UCSD-AML1 (cell line): Measurements from ENCODE around the gene KLC1.

ENCODE experiments used
- DNase-seq: peaks from one replicate; lab custom pipeline; 2025; ENCODE audit not compliant: unreplicated experiment; lab: John Stamatoyannopoulos, UW

KLC1 gene

DNA sequence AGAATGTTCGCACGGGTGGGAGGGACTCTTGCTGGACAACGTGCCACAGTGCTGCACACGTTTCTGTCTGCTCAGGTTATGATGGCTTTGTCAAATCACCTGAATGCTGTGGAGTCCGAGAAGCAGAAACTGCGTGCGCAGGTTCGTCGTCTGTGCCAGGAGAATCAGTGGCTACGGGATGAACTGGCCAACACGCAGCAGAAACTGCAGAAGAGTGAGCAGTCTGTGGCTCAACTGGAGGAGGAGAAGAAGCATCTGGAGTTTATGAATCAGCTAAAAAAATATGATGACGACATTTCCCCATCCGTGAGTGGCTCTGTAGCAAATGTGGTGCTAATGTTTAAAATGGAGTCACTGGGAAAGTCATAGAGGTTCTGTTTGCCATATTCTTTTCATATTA is 28.5 kb downstream of the KLC1 start:
- no peak for DNase-seq

DNA sequence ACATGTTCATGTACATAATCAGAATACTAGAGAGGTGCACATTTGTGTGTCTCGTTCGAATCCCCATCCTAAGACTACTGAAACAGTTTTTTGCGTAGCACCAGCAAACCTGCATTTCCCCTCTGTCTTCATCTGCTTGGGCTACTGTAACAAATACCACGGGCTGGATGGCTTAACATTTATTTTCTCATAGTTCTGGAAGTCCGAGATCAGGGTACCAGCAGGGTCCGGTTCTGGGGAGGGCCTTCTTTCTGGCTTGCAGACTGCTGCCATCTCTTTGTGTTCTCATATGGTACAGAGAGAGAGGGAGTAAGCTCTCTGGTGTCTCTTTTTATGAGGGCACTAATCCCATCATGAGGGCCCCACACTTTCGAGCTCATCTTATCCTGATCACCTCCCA is 30.6 kb downstream of the KLC1 start:
- DNase-seq = no peak

- DNase-seq = no peak
These were observed 33.0 kb downstream of the KLC1 start for GRCh38 chr14:103662029-103662428.

DNA sequence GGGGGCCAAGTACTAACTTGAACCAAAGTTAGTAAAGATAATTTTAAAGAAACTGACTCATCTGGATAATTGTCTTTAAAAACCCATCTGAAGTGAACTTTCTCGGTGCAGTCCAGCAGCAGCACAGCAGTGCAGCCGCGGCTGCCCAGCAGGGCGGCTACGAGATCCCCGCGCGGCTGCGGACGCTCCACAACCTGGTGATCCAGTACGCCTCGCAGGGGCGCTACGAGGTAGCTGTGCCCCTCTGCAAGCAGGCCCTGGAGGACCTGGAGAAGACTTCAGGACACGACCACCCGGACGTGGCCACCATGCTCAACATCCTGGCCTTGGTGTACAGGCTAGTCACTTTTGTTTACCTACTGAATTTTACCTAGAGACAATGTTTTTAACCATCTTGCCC is 33.6 kb downstream of the KLC1 start:
- DNase-seq = no peak

DNA sequence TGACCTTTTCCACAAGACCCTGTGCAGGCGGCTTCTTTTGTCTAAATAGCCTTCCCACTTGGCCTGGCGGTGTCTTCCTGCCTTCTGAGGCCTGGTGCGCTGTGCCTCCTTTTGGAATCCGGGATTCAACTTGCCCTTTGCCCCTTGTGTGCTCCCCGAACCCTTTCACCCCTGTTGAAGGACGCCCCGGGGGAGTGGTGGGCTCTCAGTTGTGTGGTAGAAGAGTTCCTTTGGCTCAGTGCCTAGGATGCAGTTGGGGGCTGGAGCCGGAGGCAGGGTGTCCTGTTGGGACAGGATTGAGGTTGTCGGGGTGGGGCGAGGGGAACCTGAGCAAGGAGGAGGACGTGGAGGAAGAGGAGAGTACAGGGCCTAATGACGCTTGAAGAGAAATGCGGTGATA is 34.5 kb downstream of the KLC1 start:
- DNase-seq = no peak

GRCh38 chr14:103667671-103668070 is 38.7 kb downstream of the KLC1 start:
- no peak for DNase-seq

- no peak for DNase-seq
These were observed 39.1 kb downstream of the KLC1 start for GRCh38 chr14:103668117-103668516.

- no peak for DNase-seq
These were observed 40.4 kb downstream of the KLC1 start for GRCh38 chr14:103669370-103669769.

DNA sequence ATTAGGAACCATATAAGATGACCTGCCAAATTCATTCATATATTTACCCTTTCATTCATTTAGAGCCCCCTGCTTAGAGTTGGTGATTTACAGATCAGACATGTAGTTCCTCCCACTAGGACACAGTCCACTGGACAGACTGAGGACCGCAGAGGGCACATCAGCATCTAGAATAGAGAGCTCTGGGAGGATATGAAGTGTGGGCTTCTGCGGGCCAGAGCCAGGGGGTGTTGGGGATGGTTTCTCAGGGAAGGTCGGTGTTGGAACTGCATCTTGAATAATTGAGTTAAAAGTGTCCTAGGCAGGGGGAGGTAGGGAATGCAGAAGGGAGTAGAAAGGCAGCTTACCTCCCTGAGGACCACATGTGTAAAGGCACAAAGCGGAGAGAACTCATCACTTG is 42.9 kb downstream of the KLC1 start:
- no peak for DNase-seq

DNA sequence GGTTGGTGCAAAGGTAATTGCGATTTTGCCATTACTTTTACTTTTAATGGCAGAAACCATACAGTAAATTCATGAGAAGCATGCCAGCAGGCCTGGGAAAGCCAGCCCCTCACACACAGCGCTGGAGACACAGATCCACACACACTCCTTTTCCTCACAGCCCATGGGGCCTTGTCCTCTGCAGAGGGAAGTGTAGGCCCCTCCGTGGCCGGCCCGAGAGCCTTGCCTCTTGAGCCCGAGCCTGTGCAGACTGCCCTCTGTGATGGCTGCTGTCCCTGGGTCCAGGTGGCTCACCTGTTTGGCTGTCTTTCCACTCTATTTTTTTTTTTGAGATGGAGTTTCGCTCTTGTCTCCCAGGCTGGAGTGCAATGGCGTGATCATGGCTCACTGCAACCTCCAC is 46.9 kb downstream of the KLC1 start:
- DNase-seq = no peak

GRCh38 chr14:103676881-103677675 is 48.1 kb downstream of the KLC1 start:
- DNase-seq = no peak

- DNase-seq = peak; percentile 70
These were observed 50.3 kb downstream of the KLC1 start for GRCh38 chr14:103679351-103679750.

DNA sequence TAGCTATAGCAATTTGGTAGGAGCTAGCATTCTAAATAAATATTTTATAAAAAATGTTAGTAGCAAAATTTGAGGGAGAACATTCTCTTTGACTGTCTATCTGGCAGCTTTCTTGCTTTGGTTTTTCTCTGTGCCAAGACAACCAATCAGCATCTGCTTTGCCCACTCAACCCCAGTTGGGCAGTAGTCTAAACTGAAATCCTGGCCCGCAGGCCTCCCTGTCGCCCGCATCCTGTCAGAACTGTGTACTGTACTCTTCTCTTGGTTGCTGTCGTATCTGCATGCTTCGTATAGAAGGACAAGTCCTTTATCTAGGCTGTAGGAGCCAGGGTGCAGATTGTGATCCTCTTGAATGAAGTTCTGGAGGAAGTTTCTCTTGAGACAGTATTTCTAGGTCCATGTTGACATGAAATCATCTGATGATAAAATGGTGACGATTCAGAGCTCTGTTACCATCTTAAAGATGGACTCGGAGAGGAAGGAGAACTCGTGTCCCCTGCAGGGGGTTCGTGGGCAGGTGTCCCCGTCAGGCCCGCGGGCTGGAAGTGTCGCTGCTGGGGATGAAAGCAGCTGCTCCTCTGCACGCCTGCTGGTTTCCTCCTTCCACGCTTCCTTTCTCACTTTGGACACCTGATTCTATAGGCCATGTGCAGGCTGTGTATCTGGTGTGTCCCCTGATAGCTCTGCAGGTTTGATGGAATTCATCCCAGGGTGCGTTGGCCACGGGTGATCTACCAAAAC is 51.6 kb downstream of the KLC1 start:
- DNase-seq = no peak

DNA sequence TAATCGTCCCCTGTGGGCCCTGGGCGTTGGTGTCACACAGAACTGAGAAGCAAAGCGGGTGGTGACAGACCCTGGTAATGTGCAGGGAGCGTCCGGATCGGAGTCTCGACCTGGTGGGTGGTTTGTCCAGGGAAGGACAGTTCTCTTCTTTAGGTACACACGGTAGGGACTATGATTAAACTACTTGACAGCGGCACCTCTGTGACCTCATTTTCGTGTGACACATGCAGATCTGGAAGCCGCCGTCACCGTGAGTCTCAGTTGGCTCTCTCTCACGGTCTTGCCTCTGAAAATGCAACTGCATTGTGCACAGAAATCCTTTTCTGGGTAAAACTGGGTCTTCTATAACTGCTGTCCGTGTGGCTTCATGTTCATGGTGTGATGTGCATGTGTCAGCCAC is 54.1 kb downstream of the KLC1 start:
- DNase-seq = no peak

DNA sequence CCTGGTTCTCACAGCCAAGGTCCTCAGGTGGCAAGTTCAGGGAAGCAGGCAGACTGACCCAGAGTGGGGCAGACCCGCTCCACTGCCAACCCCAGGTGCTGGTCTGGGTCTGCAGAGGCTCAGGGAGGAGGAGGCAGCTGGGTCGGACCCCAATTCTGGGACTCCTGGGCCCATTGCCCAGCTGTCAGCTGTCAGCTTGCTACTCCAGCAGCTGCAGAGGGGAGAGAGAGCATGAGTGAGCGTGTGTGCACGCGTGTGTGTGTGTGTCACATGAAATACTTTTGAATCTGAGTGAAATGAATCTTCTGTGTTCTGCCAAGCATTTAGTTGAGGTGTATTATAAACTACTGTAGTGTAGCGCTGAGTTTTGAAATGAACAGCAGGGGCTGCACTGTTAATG is 55.5 kb downstream of the KLC1 start:
- no peak for DNase-seq

DNA sequence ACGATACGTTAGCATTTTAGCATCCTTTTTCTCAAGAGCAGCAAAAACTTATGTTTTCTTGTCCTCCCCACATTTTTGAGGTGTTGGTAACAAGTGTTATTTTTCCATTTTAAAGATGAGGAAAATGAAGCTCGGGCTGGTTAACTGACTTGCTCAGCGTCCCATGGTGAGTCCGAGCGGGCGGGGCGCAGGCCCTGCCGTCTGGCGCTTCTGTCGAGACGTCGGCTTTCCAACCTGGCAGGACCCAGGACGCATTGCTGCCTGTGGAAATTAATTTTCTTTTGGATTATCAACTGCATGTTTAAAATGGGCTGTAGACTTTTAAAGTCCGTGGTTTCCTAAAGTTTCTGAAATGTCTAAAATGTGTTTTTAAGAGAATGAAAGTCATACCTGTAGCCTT is 55.9 kb downstream of the KLC1 start:
- no peak for DNase-seq

DNA sequence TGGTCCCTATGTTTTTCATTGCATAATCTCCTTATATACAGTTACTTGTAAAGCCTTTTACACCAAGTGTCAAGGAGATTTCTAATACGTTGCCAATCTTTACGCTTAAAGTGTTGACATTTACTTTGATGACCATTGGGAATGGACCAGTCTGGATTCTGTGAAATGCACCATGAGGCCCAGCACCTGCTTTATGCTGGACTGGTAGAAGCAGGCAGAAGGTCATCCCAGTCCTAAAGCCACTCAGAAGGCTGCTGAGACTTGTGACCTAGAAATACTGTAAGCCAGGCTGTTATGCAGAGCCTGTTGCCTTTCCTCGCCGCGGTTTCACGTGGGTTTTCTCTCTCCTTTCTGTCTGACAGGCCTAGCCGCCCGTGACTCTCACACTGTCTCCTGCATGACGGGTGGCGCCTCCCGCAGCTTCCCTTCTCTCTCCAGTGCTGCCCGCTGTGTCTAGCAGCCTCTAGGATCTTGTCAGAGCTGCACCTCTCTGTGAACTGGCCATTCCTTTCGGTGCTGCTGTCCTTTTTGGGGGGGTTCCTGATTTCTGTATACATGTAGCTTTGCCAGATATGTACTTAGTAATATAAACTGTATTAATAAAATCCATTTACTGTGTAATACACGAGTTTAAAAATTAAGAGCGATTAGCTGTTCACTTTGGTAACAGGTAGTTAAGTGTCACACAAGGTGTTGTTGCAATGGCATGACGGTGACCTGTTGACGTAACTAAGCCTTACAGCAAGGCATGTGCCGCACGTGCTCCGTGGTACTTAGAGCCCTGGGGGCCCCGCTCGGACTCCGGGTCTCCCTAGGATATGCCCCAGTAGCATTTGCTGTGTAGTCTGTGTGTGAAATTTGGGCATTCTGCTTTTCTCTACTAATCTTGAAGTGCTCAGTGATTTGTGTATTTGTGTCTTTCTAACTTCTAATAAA is 56.5 kb downstream of the KLC1 start:
- no peak for DNase-seq

DNA sequence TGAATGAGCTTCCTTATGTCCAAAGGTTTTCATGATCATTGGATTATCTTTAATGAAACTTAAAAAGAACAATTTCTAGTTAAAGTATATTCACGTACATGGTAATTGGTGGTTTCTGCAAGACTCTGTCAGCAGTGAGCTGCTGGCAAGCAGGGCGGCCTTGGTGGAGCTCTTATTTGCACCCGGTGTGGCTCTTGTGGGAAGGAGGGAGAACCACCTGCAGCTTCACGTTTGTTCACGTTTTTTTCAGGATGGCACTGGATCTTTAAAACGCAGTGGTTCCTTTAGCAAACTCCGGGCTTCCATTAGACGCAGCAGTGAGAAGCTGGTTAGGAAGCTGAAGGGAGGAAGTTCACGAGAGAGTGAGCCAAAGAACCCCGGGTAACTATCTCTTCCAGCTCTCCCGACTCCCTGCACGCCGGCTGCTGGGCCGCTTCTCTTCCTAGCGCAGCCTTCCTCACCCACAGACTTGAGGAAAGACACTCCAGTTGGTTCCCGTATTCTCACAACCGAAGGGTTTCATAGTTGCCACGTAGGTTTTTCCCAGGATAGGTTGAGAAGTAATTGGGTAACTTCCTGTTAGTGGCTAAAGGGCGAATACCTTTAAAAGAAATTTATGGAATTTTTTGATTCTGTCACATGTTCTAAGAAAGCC is 57.9 kb downstream of the KLC1 start:
- no peak for DNase-seq

DNA sequence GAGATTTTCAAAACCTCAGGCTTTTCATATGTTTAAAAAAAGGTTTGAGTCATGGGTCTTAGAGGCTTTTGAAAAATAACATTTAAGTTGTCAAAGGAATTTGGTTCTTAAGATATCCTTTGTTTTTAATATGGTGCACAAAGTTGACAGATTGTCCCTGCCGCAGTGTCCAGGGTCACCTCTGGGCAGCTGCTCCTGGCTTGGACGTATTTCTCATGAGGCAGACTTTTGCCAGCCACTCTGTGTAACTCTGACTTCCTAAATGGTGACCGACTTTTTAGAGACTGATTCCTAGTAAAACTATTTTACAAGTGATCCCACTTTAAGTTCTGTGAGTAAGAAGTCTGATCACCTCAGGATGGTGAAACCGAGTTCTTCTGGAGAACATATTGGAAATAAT is 58.7 kb downstream of the KLC1 start:
- DNase-seq = no peak

GRCh38 chr14:103688441-103688840 is 59.4 kb downstream of the KLC1 start:
- no peak for DNase-seq
